GM12892 (cell line): ENCODE results near the gene OSBPL5.

Experiments
- DNase-seq: peaks from one replicate; pipeline ENCODE4 v3.0.0; 2011; ENCODE audit not compliant: insufficient read length
- FAIRE-seq: peaks from 2 replicates; lab custom pipeline; 2011; peaks lifted over from hg19 to GRCh38; lab: Jason Lieb, UNC
- POLR2A ChIP-seq: IDR thresholded peaks from 2 replicates; pipeline ENCODE4 v1.6.1; 2011; ENCODE audit warnings: low read depth, low read length, control low read depth
- POLR2AphosphoS5 ChIP-seq: IDR thresholded peaks from 2 replicates; pipeline ENCODE4 v1.6.1; 2011; ENCODE audit warnings: low read depth, low read length, control low read depth
- TAF1 ChIP-seq: IDR thresholded peaks from 2 replicates; pipeline ENCODE4 v1.6.1; 2011; ENCODE audit warnings: low read depth, mild to moderate bottlenecking, control low read depth, low read length, borderline replicate concordance

OSBPL5 gene

GRCh38 chr11:3152471-3153110 lies 12.5 kb downstream of the OSBPL5 start:
- no peak for FAIRE-seq
- DNase-seq: no peak
- no peak for TF ChIP-seq POLR2AphosphoS5
- TF ChIP-seq POLR2A: no peak

- TF ChIP-seq TAF1 (no peak), POLR2A (no peak), POLR2AphosphoS5 (no peak)
- no peak for DNase-seq
- no peak for FAIRE-seq
Measured at GRCh38 chr11:3150726-3151125, 14.4 kb downstream of the OSBPL5 start.

GRCh38 chr11:3149852-3150188 lies 15.3 kb downstream of the OSBPL5 start:
- FAIRE-seq: no peak
- TF ChIP-seq POLR2AphosphoS5: no peak
- TF ChIP-seq TAF1: no peak
- no peak for TF ChIP-seq POLR2A
- no peak for DNase-seq

GRCh38 chr11:3148990-3149851 lies 15.9 kb downstream of the OSBPL5 start:
- no peak for DNase-seq
- FAIRE-seq: no peak
- TF ChIP-seq POLR2AphosphoS5: no peak
- TF ChIP-seq POLR2A: no peak
- no peak for TF ChIP-seq TAF1

- TF ChIP-seq POLR2AphosphoS5 (no peak), TAF1 (no peak), POLR2A (no peak)
- no peak for DNase-seq
- FAIRE-seq: no peak
Measured at GRCh38 chr11:3148255-3148989, 16.7 kb downstream of the OSBPL5 start.

GRCh38 chr11:3147626-3148025 lies 17.5 kb downstream of the OSBPL5 start:
- DNase-seq (no peak), FAIRE-seq (no peak)
- TF ChIP-seq POLR2AphosphoS5: no peak
- no peak for TF ChIP-seq TAF1
- no peak for TF ChIP-seq POLR2A

GRCh38 chr11:3147257-3147619 lies 17.9 kb downstream of the OSBPL5 start:
- DNase-seq (no peak), FAIRE-seq (no peak)
- TF ChIP-seq TAF1: no peak
- no peak for TF ChIP-seq POLR2AphosphoS5
- no peak for TF ChIP-seq POLR2A

GRCh38 chr11:3146612-3147256 lies 18.4 kb downstream of the OSBPL5 start:
- no peak for DNase-seq
- no peak for FAIRE-seq
- TF ChIP-seq TAF1: no peak
- TF ChIP-seq POLR2A: no peak
- no peak for TF ChIP-seq POLR2AphosphoS5

GRCh38 chr11:3145206-3145520 lies 19.9 kb downstream of the OSBPL5 start:
- TF ChIP-seq TAF1 (no peak), POLR2AphosphoS5 (no peak), POLR2A (no peak)
- FAIRE-seq (no peak), DNase-seq (no peak)

GRCh38 chr11:3144296-3145205 lies 20.6 kb downstream of the OSBPL5 start:
- no peak for DNase-seq
- FAIRE-seq: no peak
- TF ChIP-seq POLR2A (no peak), TAF1 (no peak), POLR2AphosphoS5 (no peak)
